Glomerular visceral epithelial cell (primary cell): ENCODE data around the gene PRR33.
A peak's percentile ranks its signal among the peaks of the same experiment; 100 is the strongest.
"Not testable (repeated sequence)": the region's sequence is repeated elsewhere in the genome, so short reads cannot be mapped to it uniquely, and the experiment has no call there.

Source experiments
- DNase-seq: peaks from one replicate; pipeline ENCODE4 v3.0.0-alpha.2; 2016; ENCODE audit errors: extremely low spot score

Gene PRR33

DNA sequence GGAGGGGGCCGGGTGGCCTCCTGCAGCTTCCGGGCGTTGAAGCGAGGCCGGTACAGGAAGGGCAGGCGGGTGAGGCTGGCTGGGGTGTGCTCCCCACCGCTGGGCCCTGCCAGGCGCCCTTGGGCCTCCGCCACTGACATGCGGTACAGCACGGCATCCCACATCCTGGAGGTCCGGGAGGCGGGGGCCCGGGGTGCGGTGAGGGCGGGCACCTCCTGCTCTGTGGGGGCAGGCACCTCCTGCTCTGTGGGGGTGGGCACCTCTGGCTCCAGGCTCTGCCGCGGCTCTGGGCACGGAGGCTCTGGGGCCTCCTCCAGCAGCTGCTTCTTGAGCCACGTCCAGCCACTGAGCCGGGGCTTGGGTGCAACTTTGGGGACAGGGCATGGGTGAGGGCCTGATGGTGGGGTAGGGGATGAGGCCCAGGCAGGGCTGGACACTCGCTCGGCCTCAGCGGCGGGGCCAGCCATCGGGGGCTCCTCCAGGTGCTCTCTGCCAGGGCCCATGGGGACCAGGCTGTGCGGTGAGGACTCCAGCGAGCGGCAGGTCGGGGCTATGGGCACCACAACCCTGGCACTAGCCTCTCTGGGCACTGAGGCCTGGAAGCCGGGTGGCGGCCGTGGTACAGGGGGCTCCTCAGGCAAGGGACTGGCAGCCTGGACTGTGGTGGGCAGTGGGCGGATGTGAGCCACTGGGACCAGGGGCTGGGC is 2.3 kb downstream of the PRR33 start:
- DNase-seq: no peak

GRCh38 chr11:1888811-1889210 is 2.9 kb downstream of the PRR33 start:
- no peak for DNase-seq

DNA sequence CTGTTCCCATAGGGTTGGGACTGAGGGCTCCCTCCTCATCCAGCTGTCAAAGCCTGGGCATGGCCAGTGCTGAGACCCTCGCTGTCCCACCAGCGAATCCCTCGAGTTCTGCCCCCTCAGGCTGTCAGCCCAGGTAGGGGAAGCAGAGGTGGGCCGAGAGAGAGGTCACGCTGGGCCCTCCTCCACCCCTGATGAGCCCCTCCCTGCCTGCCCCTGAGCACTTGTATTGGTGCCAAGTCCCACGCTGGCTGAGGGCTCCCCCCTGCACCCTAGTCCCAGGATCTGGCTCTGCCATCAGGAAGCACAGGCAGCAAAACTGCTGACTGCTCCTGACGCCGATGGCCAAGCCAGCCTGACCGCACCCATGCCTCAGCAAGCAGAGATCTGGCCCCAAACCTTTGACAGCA is 3.3 kb downstream of the PRR33 start:
- DNase-seq: no peak

DNA sequence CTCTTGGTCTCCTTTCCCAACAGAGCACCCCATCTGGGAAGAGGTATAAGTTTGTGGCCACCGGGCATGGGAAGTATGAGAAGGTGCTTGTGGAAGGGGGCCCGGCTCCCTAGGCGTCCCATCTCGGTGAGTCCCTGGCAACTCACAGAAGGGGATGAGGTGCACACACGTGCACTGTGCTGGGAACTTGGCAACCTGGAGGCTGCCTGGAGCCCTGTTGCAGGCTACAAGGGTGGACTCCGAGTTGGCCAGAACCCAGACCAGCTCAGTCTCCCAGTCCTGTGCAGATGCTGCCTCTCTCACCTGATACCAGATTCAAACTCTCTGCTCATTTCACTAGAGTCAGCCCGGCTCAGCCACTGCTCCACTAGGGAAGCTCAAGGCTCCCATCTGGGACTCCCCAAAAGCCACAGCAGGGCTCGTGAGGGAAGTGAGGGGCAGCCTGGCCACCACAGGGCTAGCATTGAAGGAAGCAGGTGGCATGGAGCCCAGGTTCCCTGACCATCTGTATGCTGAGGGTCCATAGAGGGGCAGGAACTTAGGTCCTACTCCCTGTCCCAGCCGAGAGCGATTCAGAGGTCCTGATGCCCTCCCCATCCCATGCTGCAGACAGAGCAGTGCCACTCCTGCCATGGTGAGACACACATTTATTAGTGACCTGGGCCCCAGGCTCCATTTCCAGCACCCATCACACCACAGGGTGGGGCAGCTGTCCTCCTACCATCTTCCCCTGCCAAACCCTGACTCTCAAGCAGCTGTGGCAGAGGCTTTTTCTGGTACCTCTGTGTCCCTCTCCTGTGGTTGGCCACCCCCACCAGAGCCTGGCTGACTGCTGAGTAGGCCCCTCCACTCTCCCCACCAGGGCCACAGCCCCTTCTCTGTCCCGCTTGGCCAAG is 4.0 kb downstream of the PRR33 start:
- no peak for DNase-seq

GRCh38 chr11:1886551-1886950 is 5.1 kb downstream of the PRR33 start:
- DNase-seq: not testable (repeated sequence)

GRCh38 chr11:1884303-1884700 is 7.4 kb downstream of the PRR33 start:
- no peak for DNase-seq

DNA sequence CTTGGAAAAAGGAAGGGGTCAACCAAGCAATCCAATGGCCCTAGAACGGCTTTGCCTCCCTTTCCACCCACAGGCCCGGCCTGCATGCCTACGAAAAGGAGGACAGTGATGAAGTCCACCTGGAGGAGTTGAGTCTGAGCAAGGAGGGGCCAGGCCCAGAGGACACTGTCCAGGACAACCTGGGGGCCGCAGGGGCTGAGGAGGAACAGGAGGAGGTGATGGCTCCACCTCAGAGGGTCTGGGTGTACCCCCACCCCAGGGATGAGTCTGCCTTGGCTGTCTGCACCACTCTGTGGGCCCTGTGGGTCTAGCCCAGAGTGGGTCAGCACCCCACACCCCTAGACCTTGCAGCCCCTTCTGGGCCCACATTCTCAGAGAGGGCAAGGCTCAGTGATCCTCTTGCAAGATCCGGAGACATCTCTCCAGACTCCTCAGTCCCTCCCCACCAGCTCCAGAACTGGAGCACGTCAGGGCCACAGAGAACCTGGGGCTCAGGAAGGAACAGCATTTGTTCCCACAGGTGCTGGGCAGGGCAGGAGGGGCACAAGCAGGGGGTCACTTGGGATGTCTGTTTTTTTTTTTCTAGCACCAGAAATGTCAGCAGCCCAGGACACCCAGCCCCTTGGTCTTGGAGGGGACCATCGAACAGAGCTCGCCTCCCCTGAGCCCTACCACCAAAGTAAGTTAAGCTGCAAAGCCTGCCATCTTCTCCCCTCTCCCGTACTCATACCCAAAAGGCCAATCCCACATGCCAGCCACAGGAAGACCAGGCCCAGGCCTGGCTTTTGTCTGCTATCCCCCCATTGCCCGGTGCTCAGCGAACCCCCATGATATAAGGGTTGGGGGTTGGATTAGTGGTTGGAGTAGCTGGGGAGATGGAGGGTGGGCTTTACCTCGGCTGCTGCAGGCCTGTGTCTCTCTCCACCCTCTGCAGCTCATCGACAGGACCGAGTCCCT is 8.1 kb downstream of the PRR33 start:
- no peak for DNase-seq

GRCh38 chr11:1882265-1883238 is 9.1 kb downstream of the PRR33 start:
- DNase-seq: peak; percentile 59

GRCh38 chr11:1881442-1882264 is 10.0 kb downstream of the PRR33 start:
- DNase-seq: no peak

- DNase-seq: no peak
Observed at GRCh38 chr11:1880746-1881441, 10.8 kb downstream of the PRR33 start.

- DNase-seq: no peak
Observed at GRCh38 chr11:1879941-1880720, 11.6 kb downstream of the PRR33 start.

DNA sequence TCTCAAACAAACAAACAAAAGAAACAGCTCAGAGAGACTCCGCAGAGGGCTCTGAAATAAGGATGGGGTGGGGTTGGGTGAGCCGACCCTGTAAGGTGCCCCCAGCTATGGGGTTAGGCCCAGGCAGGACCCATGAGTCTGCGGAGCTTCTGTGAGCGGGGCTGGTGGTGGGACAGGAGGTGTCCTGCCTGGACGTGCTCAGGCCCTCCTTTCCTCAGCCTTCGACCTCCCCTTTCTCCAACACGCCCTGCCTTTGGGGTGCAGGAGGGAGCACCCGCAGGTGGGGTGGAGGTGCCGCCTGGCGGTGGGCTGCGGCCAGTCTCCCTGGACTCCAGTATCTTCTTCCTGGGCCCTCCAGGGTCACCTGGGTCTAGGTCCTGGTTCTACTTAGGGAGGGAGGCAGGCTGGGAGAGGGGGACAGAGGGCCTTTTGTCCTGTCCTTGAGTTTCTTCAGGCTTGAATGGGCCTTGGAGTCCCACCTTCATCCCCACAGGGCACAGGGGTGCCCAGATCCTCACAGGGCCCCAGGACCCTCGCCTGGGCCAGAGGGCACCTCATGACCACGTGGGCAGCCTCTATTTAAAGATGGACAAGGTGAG is 12.3 kb downstream of the PRR33 start:
- DNase-seq: no peak

DNA sequence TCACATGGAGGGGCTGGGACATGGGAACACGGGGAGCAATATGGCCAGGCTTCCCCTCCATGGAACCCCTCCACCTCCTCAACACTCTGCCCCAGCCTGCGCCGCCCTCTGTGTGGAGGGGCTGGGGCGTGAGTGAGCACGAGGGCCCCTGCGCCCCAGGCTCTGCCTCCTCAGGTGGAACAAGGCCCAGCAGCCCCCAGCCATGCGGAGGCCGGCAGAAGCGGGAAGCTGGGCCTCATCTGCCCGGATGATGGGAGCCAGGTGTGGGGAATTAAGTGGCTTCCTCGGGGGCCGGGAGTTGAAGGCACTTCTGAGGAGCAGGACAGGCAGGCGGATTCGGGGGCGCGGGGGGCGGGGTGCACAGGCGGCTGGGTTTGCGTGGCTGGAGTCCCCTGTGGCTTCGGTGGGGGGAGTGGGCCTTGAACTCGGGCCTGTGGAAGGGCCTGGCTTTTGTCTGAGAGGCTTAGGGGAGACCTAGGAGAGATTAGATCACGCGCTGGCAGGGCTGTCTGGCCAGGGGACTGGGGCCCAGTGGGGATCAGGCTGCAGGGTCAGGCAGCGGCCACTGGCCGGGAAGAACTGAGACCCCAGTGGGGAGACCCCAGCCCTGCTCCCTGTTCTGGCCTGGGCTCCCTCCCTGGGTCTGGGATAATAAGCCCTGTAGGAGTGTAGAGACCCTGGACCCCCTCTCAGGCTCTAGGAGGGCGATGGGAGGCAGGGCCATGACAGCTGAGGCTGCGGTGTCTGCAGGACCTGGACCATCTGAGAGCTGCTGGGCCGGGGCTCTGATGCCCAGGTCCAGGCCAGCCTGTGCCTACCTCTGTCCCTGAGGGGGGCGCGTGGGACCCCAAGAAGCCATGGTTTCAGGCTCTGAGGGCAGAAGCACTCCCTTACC is 13.3 kb downstream of the PRR33 start:
- DNase-seq: no peak

DNA sequence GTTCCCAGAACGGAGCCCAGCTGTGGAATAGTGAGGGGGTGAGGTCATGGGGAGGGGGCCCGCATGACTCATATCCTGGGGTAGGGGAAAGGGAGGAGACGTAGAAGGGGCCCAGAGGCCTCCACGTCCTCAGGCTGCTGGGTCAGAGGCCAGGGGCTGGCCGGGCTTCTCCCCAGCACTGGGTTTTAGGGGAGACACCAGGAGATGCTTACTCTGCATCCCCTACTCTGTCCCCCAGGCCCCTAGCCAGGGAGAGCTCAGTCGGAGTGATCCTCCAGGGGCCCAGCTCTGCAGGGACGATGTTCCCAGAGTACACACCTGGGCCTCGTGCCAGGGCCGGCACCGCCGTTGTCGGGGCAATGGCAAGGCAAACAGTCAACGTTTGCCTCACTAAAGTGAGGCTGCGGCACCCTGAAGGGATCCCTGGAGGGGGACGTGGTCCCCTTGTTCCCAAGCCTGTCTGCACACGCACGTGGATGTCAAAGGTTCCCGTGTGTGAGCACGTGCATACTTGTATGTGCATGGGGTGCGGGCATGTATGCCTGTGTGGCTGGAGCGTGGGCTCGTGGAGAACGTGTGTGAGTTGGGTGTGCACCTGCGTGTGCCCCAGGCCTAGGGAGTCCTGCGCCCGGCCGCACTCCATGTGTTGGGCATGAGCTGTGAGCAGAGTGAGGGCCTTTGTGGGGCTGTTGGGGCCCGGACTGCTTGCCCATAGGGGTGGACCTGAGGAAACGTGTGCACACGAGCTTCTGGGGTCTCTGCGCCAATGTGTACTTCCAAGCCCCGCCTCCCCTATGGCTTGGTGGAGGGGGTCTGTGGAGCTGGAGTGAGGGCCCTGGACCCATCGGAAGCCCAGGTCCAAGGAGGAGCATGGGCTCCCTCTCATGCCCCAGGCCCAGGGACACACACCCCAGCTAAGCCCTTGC is 14.2 kb downstream of the PRR33 start:
- DNase-seq: no peak

DNA sequence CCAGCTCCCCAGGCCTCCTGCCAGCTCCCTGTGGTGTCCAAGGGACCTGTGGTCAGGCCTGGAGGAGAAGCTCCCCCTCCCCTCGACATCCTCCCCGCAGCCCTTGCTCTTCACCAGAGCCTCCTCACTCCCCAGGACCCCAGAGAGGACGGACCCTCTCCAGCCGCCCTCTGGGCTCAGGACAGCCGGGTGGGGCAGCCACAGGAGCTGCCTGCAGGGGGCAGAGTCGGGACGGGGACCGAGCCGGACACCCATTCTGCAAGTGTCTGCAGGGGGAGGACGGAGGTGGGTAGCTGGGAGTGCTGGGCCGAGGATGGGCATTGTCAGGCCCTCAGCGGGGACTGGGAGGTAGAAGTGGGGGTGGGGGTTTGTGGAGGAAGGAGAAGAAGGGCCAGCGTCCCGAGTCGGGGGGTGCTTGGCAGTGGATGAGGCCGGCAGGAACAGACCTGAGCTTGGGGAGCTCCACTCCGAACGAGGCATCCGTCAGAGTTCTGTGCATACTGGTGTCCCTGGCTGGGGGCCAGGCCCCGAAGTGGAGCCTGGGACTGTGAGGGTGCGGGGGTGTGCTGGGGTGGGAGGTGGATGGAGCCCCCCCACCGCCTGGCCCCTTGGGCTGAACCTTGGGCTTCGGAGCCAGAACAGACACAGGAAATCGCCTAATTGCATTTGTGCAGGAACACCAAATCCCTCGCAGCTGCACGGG is 15.2 kb downstream of the PRR33 start:
- DNase-seq: no peak
